Left renal pelvis (tissue), 4 donors: ENCODE results near the gene HIRIP3. TPM values are rescaled to one million over a fixed set of nuclear protein-coding genes. Genes with fewer than 3 reads are reported as not detected.
"Not testable (repeated sequence)": the region's sequence is repeated elsewhere in the genome, so short reads cannot be mapped to it uniquely, and the experiment has no call there.

Source experiments
- DNase-seq, 4 donors: peaks; one replicate each; pipeline ENCODE4 v3.0.0-alpha.2; 2013; ENCODE audit warnings: low read depth in 4 of 4, low spot score in 3 of 4
- polyA plus RNA-seq, 4 donors: library from polyadenylated mRNA; unstranded; fragments of 120-200 nt; gene quantifications; one replicate each; pipeline ENCODE4 v1.2.1, GENCODE V29; 2013; ENCODE audit not compliant: insufficient read length in 4 of 4

HIRIP3 gene
- polyA plus RNA-seq, 4 donors, result 12.3 to 21.6 (median 15.9) TPM

GRCh38 chr16:30017937-30018336 lies 22.5 kb upstream of the HIRIP3 start:
- DNase-seq, result not testable (repeated sequence)

GRCh38 chr16:30017277-30017656 lies 21.9 kb upstream of the HIRIP3 start:
- DNase-seq, result no peak

- DNase-seq, result no peak
Observed at GRCh38 chr16:30016555-30017276, 21.3 kb upstream of the HIRIP3 start.

- not testable (repeated sequence) for DNase-seq
Observed at GRCh38 chr16:30015450-30015849, 20.0 kb upstream of the HIRIP3 start.

GRCh38 chr16:30012598-30012997 lies 17.2 kb upstream of the HIRIP3 start:
- DNase-seq, result not testable (repeated sequence)

- no peak for DNase-seq
Observed at GRCh38 chr16:30011714-30012504, 16.5 kb upstream of the HIRIP3 start.

- DNase-seq, result no peak
Observed at GRCh38 chr16:30010844-30011713, 15.7 kb upstream of the HIRIP3 start, which contains the start of gene DOC2A. DOC2A (minus strand) TSS chr16:30011027; CDS start chr16:30010222, 805 bp downstream.

GRCh38 chr16:30009990-30010843 lies 14.8 kb upstream of the HIRIP3 start:
- DNase-seq, result no peak

GRCh38 chr16:30009085-30009862 lies 13.9 kb upstream of the HIRIP3 start:
- no peak for DNase-seq

GRCh38 chr16:30007378-30007895 lies 12.0 kb upstream of the HIRIP3 start:
- DNase-seq, result no peak

- DNase-seq, result no peak
Observed at GRCh38 chr16:30006659-30007377, 11.4 kb upstream of the HIRIP3 start.

- no peak for DNase-seq
Observed at GRCh38 chr16:30006095-30006473, 10.7 kb upstream of the HIRIP3 start.

- no peak for DNase-seq
Observed at GRCh38 chr16:30005341-30006094, 10.1 kb upstream of the HIRIP3 start.

GRCh38 chr16:30004811-30005242 lies 9.4 kb upstream of the HIRIP3 start:
- no peak for DNase-seq

- no peak for DNase-seq
Observed at GRCh38 chr16:30004424-30004776, 9.0 kb upstream of the HIRIP3 start.

GRCh38 chr16:30003670-30004423 lies 8.4 kb upstream of the HIRIP3 start:
- DNase-seq, result no peak
